GM03348 (cell line): ENCODE data around the gene SLC7A10.
"Not testable (repeated sequence)": the region's sequence is repeated elsewhere in the genome, so short reads cannot be mapped to it uniquely, and the experiment has no call there.

Source experiments
- DNase-seq: peaks from one replicate; pipeline ENCODE4 v3.0.0; 2012; ENCODE audit warnings: low spot score

Gene SLC7A10

GRCh38 chr19:33238481-33239149 is 13.0 kb upstream of the SLC7A10 start:
- no peak for DNase-seq

- DNase-seq: no peak
These were observed 11.2 kb upstream of the SLC7A10 start for GRCh38 chr19:33236696-33237390.

GRCh38 chr19:33235996-33236350 is 10.3 kb upstream of the SLC7A10 start:
- DNase-seq: no peak

GRCh38 chr19:33235269-33235995 is 9.8 kb upstream of the SLC7A10 start:
- peak; percentile 90 for DNase-seq

- DNase-seq: no peak
These were observed 9.1 kb upstream of the SLC7A10 start for GRCh38 chr19:33234736-33235135.

GRCh38 chr19:33234092-33234491 is 8.4 kb upstream of the SLC7A10 start:
- no peak for DNase-seq

GRCh38 chr19:33233056-33233873 is 7.6 kb upstream of the SLC7A10 start:
- DNase-seq: no peak

- DNase-seq: no peak
These were observed 7.0 kb upstream of the SLC7A10 start for GRCh38 chr19:33232656-33233055.

GRCh38 chr19:33231511-33231910 is 5.9 kb upstream of the SLC7A10 start:
- DNase-seq: peak; percentile 61

- no peak for DNase-seq
These were observed 4.3 kb upstream of the SLC7A10 start for GRCh38 chr19:33229962-33230361.

- DNase-seq: no peak
These were observed 2.4 kb upstream of the SLC7A10 start for GRCh38 chr19:33227870-33228599.

- no peak for DNase-seq
These were observed 1.6 kb upstream of the SLC7A10 start for GRCh38 chr19:33227242-33227650.

GRCh38 chr19:33226550-33227241 is 1.0 kb upstream of the SLC7A10 start:
- DNase-seq: no peak

GRCh38 chr19:33224694-33225457 is 774 bp downstream of the SLC7A10 start:
- no peak for DNase-seq

- not testable (repeated sequence) for DNase-seq
These were observed 3.4 kb downstream of the SLC7A10 start for GRCh38 chr19:33222255-33222654.

GRCh38 chr19:33221638-33222037 is 4.0 kb downstream of the SLC7A10 start:
- DNase-seq: no peak

GRCh38 chr19:33220735-33221134 is 4.9 kb downstream of the SLC7A10 start:
- no peak for DNase-seq

- DNase-seq: no peak
These were observed 5.5 kb downstream of the SLC7A10 start for GRCh38 chr19:33220115-33220514.

- no peak for DNase-seq
These were observed 6.3 kb downstream of the SLC7A10 start for GRCh38 chr19:33219261-33219815.

GRCh38 chr19:33217881-33218280 is 7.8 kb downstream of the SLC7A10 start:
- no peak for DNase-seq
